NOMO-1 treated with dmso at 0.1 percent for 144 hours (cell line): ENCODE results near the gene E2F7.
A peak's percentile ranks its signal among the peaks of the same experiment; 100 is the strongest.

Source experiments
- DNase-seq: peaks from one replicate; lab custom pipeline; 2025; ENCODE audit not compliant: unreplicated experiment; lab: John Stamatoyannopoulos, UW

The E2F7 gene

GRCh38 chr12:77070382-77070781, 5.0 kb upstream of the E2F7 start:
- DNase-seq = no peak

- no peak for DNase-seq
Measured at GRCh38 chr12:77064896-77065360, 441 bp downstream of the E2F7 start.

- peak; percentile 3 for DNase-seq
Measured at GRCh38 chr12:77062846-77063461, 2.4 kb downstream of the E2F7 start.

GRCh38 chr12:77062396-77062795, 3.0 kb downstream of the E2F7 start:
- DNase-seq = no peak

- no peak for DNase-seq
Measured at GRCh38 chr12:77060883-77061240, 4.5 kb downstream of the E2F7 start.

GRCh38 chr12:77060136-77060882, 5.1 kb downstream of the E2F7 start:
- peak; percentile 89 for DNase-seq

GRCh38 chr12:77058740-77059139, 6.6 kb downstream of the E2F7 start:
- DNase-seq = no peak

- DNase-seq = no peak
Measured at GRCh38 chr12:77054851-77055250, 10.5 kb downstream of the E2F7 start.

- no peak for DNase-seq
Measured at GRCh38 chr12:77053259-77053658, 12.1 kb downstream of the E2F7 start.

- DNase-seq = peak; percentile 2
Measured at GRCh38 chr12:77049767-77050353, 15.5 kb downstream of the E2F7 start.

- no peak for DNase-seq
Measured at GRCh38 chr12:77047341-77048109, 17.8 kb downstream of the E2F7 start.

- no peak for DNase-seq
Measured at GRCh38 chr12:77046468-77046867, 18.9 kb downstream of the E2F7 start.

GRCh38 chr12:77045183-77045582, 20.2 kb downstream of the E2F7 start:
- no peak for DNase-seq

- DNase-seq = no peak
Measured at GRCh38 chr12:77044721-77045120, 20.6 kb downstream of the E2F7 start.

GRCh38 chr12:77042833-77043232, 22.5 kb downstream of the E2F7 start:
- no peak for DNase-seq

- no peak for DNase-seq
Measured at GRCh38 chr12:77040231-77040630, 25.1 kb downstream of the E2F7 start.

GRCh38 chr12:77035226-77035625, 30.1 kb downstream of the E2F7 start:
- DNase-seq = no peak

- no peak for DNase-seq
Measured at GRCh38 chr12:77033658-77034536, 31.5 kb downstream of the E2F7 start.

- DNase-seq = peak; percentile 66
Measured at GRCh38 chr12:77032406-77032805, 33.0 kb downstream of the E2F7 start.

- peak; percentile 9 for DNase-seq
Measured at GRCh38 chr12:77031745-77032144, 33.6 kb downstream of the E2F7 start.
